Activated CD4-positive, alpha-beta T cell treated with anti-CD3 and anti-CD28 coated beads for 1 hour (primary cell): Measurements from ENCODE around the gene KCNH1.
"Not testable (repeated sequence)": the region's sequence is repeated elsewhere in the genome, so short reads cannot be mapped to it uniquely, and the experiment has no call there.

Source experiments
- DNase-seq: peaks from one replicate; pipeline ENCODE4 v3.0.0-alpha.2; 2020

KCNH1 gene

GRCh38 chr1:211092955-211093354, 41.0 kb downstream of the KCNH1 start:
- no peak for DNase-seq

GRCh38 chr1:211091867-211092266, 42.1 kb downstream of the KCNH1 start:
- no peak for DNase-seq

DNA sequence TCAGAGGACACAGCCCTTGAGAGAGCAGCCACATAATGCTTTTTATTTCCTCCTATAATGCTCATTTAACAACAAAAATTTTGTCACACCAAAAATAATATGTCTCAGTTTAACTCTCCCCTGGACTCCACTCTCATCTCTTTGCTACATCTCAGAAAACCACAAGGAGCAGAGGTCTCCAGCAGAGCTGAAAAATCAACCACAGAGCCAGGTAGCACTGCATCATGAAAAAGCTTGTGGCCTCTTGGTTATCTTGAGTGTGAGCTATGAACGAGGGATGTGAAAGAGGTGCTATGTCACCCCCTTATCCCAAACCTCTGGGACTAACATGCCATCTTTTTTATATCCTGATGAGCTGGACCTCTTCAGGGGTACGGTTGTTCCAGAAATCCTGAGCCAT, 44.4 kb downstream of the KCNH1 start:
- no peak for DNase-seq

DNA sequence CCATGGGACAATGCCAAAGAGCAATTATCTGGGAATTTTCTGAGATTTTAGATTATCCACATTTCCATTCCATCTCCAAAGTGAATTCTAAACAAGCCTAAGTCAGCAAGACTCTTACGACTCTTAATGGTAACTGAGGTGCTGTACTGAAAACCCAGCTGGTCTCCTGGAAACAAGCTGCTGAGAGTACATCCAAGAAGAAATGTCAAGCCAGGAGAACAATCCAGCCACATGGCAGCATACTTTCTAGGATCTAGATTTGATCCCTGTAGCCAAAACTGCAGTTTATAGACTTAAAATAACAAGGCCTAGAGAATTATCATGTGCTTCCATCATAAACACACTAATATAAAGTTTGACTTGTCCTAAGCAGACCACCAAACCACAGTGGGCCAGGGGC, 45.8 kb downstream of the KCNH1 start:
- DNase-seq: no peak

GRCh38 chr1:211082824-211083223, 51.1 kb downstream of the KCNH1 start:
- no peak for DNase-seq

- not testable (repeated sequence) for DNase-seq
Observed at GRCh38 chr1:211081447-211081846, 52.5 kb downstream of the KCNH1 start.

DNA sequence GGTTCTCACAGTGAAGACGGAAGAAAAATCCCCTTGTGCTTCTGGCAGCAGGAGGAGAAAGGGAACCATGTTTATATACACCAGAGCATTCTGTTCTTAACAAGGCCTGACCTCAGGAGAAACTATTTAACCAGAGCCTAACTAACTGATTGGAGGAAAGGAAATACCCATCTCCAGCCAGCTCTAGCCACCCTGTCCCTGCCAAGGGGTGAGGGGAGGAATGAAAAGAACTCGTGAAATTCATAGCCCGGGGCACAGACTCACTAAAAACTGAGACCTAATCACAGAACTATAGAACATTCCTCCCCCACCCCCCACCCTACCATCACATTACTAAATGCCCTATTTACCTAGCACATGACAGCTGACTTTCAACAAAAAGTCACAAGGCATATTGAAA, 65.0 kb downstream of the KCNH1 start:
- no peak for DNase-seq

DNA sequence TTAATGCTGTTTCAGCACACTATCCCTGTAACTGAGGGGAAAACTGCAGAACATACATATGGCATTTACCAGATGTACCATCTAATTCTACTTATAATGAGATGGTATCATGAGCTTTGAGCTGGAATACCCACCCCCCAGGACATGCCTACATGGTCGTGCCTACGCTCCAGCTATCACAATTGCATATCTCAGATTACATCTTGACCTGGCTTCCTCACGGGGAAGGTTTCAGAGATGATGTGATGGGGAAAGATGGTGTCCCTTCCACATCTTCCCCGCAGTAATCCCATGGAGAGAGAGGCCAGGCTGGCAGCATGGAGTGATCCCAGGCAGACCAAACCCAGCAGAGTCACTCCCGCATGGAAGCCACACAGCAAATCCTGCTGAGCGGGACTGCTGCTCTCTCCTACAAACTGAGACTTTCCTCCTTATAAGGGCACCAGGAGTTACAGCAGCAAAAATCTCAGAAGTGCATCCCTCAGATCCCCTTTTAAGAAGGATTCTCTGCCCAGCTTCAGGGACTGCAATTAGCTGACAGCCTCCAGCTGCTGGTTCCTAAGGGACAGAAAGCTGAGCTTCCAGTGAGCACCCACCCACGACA, 67.1 kb downstream of the KCNH1 start:
- no peak for DNase-seq

GRCh38 chr1:211041838-211042237, 92.1 kb downstream of the KCNH1 start:
- not testable (repeated sequence) for DNase-seq

- no peak for DNase-seq
Observed at GRCh38 chr1:211037095-211037494, 96.9 kb downstream of the KCNH1 start.

DNA sequence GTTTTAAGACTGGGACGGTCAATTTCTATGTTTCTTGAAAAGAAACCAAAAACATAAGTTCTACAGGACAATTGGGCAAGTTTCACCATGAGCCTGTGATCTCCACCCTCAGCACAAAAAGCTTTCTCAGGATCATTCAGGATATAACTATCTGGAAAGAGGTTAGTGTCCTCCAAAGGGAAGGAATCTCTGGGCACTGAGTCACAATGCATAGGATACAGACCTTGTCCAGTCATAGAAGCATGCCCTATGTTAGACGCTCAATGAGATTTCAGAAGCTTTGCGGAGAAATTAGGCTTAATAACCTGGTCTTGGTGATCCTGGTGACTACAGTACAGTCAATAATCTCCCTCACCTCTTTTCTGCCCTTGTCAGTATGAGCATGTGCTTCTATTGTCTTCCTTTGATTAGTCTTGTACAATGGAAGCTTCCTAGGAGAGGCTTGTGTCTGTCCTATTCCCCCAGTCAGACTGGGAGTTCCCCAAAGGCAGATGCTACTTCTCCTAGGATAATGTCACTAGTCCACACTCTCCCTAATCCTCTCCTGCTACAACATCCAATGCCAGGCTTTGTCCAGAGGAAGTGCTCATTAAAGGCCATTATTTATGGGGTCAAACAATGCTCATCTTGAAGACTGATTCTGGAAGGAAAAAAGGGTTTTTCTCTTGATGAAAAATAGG, 97.4 kb downstream of the KCNH1 start:
- no peak for DNase-seq

GRCh38 chr1:211035821-211036380, 98.0 kb downstream of the KCNH1 start:
- no peak for DNase-seq

GRCh38 chr1:211033921-211034525, 99.9 kb downstream of the KCNH1 start:
- DNase-seq: no peak

DNA sequence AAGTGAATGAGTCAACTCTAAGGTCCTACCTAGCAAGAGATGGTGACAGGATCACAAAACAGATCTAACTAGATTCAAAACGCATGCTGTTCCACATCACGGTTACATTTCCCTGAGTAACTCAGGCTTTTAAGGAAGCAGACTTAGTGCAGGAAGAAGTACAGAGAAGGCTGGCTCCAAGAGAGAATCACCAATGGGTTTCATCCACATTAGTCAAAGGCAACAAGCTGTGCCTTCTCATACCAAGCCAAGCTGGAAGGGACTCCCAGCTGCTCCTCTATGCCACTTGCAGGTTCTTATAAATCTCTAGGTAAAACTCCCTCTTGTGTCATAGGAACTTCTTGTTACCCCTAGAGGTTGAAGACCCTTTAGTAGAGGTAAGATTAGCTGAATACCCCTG, 109.0 kb downstream of the KCNH1 start:
- DNase-seq: no peak

DNA sequence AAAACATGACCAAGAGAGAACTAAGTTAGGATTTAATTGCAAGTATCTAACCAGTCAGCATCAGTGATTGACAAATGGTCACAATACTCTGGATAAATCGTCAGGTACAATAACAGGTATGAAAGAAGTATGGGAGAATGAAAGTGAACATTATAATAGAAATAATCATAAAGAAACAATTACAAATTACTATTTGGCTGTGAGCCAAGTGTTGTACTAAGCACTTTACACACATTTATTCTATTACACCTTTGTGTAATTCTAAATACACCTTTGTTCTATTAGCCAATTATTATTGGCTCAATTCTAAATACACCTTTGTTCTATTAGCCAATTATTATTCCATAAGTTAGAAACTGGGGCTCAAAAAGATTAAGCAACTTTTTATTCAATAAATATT, 114.7 kb downstream of the KCNH1 start:
- DNase-seq: no peak

DNA sequence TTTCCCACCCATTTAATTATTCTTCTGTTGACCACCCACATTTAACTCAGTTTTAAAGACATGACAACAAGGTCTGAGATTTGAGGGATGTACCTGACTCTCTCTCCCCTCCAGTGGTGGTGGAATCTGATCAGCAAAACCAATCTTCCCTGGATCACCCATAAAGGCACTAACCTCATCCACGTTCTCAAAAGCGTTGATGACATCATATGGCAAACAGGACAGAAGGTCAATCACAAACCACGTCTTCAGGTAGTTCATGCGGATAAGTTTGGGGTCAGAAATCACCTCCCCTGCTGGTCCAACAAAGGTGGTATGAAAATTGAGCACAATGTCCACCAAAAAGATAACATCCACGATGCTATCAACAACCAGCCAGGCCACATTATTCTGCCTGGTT, 115.3 kb downstream of the KCNH1 start:
- DNase-seq: no peak

DNA sequence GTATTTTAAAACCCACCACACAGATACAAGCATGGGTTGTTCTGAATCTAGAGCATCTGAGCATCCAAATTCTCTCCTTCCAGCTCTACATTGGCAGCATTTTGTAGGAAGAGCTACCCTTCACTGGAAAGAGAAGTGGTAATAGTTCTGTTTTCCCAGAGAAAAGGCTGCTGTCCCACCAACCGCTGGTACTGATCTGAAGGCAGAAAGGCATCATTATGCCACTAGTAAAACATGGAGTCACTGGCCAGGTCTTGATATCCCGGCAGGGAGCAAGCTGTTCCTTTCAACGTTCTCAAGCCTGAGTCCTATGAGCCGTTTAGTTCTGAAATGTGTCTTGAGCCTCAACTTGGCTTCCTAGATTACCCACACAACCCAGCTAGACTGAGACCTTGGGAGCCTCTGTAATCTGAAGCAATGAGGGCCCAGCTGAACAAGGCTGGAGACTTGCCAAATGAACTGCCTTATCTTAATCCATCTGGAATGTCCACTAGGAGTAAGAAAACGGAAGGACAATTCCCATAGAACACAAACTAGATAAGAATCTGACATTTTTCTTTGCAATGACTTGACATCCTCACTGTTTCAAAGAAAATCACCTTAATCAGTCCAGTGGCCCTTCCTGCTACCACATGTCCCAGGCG, 116.8 kb downstream of the KCNH1 start:
- no peak for DNase-seq

GRCh38 chr1:211014275-211014674, 119.7 kb downstream of the KCNH1 start:
- no peak for DNase-seq

DNA sequence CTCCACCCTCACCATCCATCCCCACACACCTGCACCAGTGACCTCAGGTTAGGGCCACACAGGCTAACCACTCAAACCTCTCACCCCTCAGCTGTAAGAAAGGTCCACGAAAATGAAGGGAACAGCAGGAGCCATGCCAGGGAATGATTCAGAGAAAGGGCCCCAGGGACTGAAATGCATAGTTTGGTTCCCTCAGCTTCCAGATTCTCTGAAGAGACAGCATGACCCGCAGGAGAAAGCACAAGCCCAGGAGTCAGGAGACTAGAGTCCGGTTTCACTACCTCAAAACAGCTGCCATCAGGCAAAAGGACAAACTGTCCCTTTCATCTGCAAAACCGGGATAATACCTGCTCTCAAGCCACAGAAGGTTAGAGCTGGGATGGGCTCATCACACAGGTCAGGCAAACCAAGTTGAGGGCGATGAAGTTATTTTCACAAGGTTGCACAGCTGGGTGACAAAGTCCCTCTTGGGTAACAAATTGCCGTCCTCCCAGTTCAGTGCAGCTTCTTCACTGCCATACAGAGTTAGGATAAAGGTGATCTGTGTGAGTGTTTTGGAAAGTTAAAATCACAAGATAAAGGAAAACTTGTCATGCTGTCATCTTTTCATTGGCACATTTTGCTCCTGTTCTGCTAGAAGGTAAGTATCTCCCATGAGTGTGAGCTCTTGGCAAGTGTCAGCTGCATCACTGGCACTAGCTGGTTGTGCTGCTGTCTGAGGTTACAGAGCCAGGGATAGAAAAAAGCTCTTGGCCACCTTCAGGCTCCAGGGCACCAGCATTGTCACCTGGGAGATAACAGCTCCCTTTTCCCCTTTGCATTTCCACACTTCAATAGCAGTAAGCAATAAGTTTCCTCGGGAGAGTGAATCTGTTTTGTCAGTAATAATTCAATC, 120.4 kb downstream of the KCNH1 start:
- no peak for DNase-seq

DNA sequence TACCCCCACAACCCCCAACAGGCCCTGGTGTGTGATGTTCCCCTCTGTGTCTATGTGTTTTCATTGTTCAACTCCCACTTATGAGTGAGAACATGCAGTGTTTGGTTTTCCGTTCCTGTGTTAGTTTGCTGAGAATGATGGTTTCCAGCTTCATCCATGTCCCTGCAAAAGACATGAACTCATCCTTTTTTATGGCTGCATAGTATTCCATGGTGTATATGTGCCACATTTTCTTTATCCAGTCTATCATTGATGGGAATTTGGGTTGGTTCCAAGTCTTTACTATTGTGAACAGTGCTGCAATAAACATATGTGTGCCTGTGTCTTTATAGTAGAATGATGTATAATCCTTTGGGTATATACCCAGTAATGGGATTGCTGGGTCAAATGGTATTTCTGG, 122.8 kb downstream of the KCNH1 start:
- DNase-seq: not testable (repeated sequence)

GRCh38 chr1:211009944-211010343, 124.0 kb downstream of the KCNH1 start:
- DNase-seq: no peak

DNA sequence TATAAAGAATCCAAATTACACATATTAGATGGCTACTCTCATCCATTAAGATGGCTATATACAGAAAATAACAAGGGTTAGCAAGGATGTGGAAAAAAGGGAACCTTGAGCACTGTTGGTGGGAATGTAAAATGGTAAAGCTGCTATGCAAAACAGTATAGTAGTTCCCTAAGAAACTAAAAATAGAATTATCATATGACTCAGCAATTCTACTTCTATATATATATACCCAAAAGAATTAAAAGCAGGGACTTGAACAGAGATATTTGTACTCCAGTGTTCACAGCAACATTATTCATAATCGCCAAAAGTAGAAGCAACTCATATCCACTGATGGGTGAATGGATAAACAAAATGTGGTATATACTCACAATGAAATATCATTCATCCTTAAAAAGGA, 126.1 kb downstream of the KCNH1 start:
- DNase-seq: no peak

DNA sequence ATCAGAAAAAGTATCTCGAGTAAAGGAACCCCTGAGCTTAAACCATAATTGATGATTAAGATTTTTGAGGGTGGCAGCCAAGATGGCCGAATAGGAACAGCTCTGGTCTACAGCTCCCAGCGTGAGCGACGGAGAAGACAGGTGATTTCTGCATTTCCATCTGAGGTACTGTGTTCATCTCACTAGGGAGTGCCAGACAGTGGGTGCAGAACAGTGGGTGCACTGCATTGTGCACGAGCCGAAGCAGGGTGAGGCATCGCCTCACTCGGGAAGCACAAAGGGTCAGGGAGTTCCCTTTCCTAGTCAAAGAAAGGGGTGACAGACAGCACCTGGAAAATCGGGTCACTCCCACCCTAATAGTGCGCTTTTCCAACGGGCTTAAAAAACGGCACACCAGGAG, 138.0 kb downstream of the KCNH1 start:
- not testable (repeated sequence) for DNase-seq
